ENCODE data around the gene DAO.
"Not testable (repeated sequence)": the region's sequence is repeated elsewhere in the genome, so short reads cannot be mapped to it uniquely, and the experiment has no call there.

DAO gene

GRCh38 chr12:108850854-108851573, 28.9 kb upstream of the DAO start:
- no peak for DNase-seq

- no peak for DNase-seq
Observed at GRCh38 chr12:108852674-108853309, 27.1 kb upstream of the DAO start.

- no peak for DNase-seq
Observed at GRCh38 chr12:108853426-108853825, 26.5 kb upstream of the DAO start.

GRCh38 chr12:108853981-108854446, 25.9 kb upstream of the DAO start:
- no peak for DNase-seq

- DNase-seq, result no peak
Observed at GRCh38 chr12:108854451-108855283, 25.2 kb upstream of the DAO start.

- DNase-seq, result no peak
Observed at GRCh38 chr12:108855284-108856169, 24.4 kb upstream of the DAO start.

GRCh38 chr12:108856170-108856427, 23.8 kb upstream of the DAO start:
- no peak for DNase-seq

- DNase-seq, result peak; percentile 80
Observed at GRCh38 chr12:108856428-108857157, 23.3 kb upstream of the DAO start.

GRCh38 chr12:108857158-108857407, 22.8 kb upstream of the DAO start:
- no peak for DNase-seq

- no peak for DNase-seq
Observed at GRCh38 chr12:108858311-108859074, 21.4 kb upstream of the DAO start.

- not testable (repeated sequence) for DNase-seq
Observed at GRCh38 chr12:108859141-108859922, 20.6 kb upstream of the DAO start.

GRCh38 chr12:108859923-108860291, 20.0 kb upstream of the DAO start:
- no peak for DNase-seq

GRCh38 chr12:108860443-108860842, 19.4 kb upstream of the DAO start:
- DNase-seq, result no peak

GRCh38 chr12:108861878-108862587, 17.9 kb upstream of the DAO start:
- DNase-seq, result no peak

- DNase-seq, result no peak
Observed at GRCh38 chr12:108862588-108862959, 17.3 kb upstream of the DAO start.

- no peak for DNase-seq
Observed at GRCh38 chr12:108865169-108865568, 14.7 kb upstream of the DAO start.

GRCh38 chr12:108866083-108866482, 13.8 kb upstream of the DAO start:
- DNase-seq, result not testable (repeated sequence)

GRCh38 chr12:108868781-108869180, 11.1 kb upstream of the DAO start:
- DNase-seq, result no peak

GRCh38 chr12:108875280-108875679, 4.6 kb upstream of the DAO start:
- DNase-seq, result no peak

GRCh38 chr12:108875682-108876361, 4.1 kb upstream of the DAO start:
- DNase-seq, result no peak
